PC-3 (cell line): ENCODE measurements around the gene ARSK. TPM values are rescaled to one million over a fixed set of nuclear protein-coding genes. Genes with fewer than 3 reads are reported as not detected.

Experiments
- ATAC-seq: fragments of 200-7000 bp; cut with Tn5 transposase; 2 replicates; pipeline ENCODE4 v1.9.1; 2020; ENCODE audit warnings: mild to moderate bottlenecking, moderate library complexity
- BruUV-seq: library from RNA; stranded (reverse); fragments of 400-500 nt; replicated peaks from 2 replicates; lab custom pipeline; 2021; lab: Mats Ljungman, UMichigan
- CTCF ChIA-PET: fragments of 300-600 bp; sonication (Branson Sonifier 250); formaldehyde crosslinking; loops from one replicate; lab custom pipeline; 2022; ENCODE audit warnings: antibody characterized with exemption; lab: Charles Lee
- POLR2A ChIA-PET: fragments of 300-600 bp; sonication (Branson Sonifier 250); formaldehyde crosslinking; loops from one replicate; lab custom pipeline; 2022; ENCODE audit warnings: antibody characterized with exemption; ENCODE audit not compliant: unreplicated experiment; lab: Charles Lee
- DNase-seq: peaks from one replicate; pipeline ENCODE4 v3.0.0-alpha.2; 2015
- H2AFZ ChIP-seq: fragments of 300-600 bp; sonication (generic); 2 replicates; pipeline ENCODE4 v1.6.0; 2016; ENCODE audit warnings: antibody characterized with exemption, low read length
- H3F3A ChIP-seq: fragments of 300-600 bp; sonication (generic); one replicate; pipeline ENCODE4 v1.6.0; 2017; ENCODE audit warnings: antibody characterized with exemption, low read length, control low read depth, mild to moderate bottlenecking; ENCODE audit not compliant: unreplicated experiment
- H3K27ac ChIP-seq: fragments of 300-600 bp; sonication (generic); 2 replicates; pipeline ENCODE4 v1.5.1; 2016; ENCODE audit warnings: mild to moderate bottlenecking, low read length
- H3K27me3 ChIP-seq: fragments of 300-600 bp; sonication (generic); 2 replicates; pipeline ENCODE4 v1.6.1; 2016; ENCODE audit warnings: low read length, mixed read lengths
- H3K36me3 ChIP-seq: fragments of 300-600 bp; sonication (generic); 2 replicates; pipeline ENCODE4 v1.6.1; 2016; ENCODE audit warnings: low read depth, mixed run types, low read length, mixed read lengths
- H3K4me1 ChIP-seq: fragments of 300-600 bp; sonication (generic); 2 replicates; pipeline ENCODE4 v1.5.1; 2016; ENCODE audit warnings: low read length; ENCODE audit not compliant: insufficient read depth
- H3K4me2 ChIP-seq: fragments of 300-600 bp; sonication (generic); 2 replicates; pipeline ENCODE4 v1.6.0; 2016; ENCODE audit warnings: low read length
- H3K4me3 ChIP-seq: fragments of 300-600 bp; sonication (generic); 2 replicates; pipeline ENCODE4 v1.5.1; 2016; ENCODE audit warnings: mild to moderate bottlenecking, low read length, mixed read lengths
- H3K79me2 ChIP-seq: fragments of 300-600 bp; sonication (generic); 2 replicates; pipeline ENCODE4 v1.6.1; 2017; ENCODE audit warnings: low read length, mixed read lengths
- H3K9ac ChIP-seq: fragments of 300-600 bp; sonication (generic); 2 replicates; pipeline ENCODE4 v1.6.0; 2016; ENCODE audit warnings: mild to moderate bottlenecking, low read length
- H3K9me2 ChIP-seq: fragments of 300-600 bp; sonication (generic); replicated peaks from 2 replicates; pipeline ENCODE4 v1.6.1; 2016; ENCODE audit warnings: mixed run types, low read length, mixed read lengths
- H3K9me3 ChIP-seq: fragments of 300-600 bp; sonication (generic); 2 replicates; pipeline ENCODE4 v1.6.1; 2016; ENCODE audit warnings: low read length, mixed read lengths
- H4K20me1 ChIP-seq: fragments of 300-600 bp; sonication (generic); 2 replicates; pipeline ENCODE4 v1.6.1; 2016; ENCODE audit warnings: low read length, mixed read lengths
- CTCF ChIP-seq: fragments of 300-600 bp; sonication (generic); conservative IDR thresholded peaks from 2 replicates; pipeline ENCODE4 v1.5.1; 2017; ENCODE audit warnings: antibody characterized with exemption, low read depth, mild to moderate bottlenecking, low read length
- EZH2 ChIP-seq: fragments of 300-600 bp; sonication (generic); IDR thresholded peaks from one replicate; pipeline ENCODE4 v1.6.1; 2017; ENCODE audit warnings: antibody characterized with exemption, mild to moderate bottlenecking, low read length; ENCODE audit not compliant: unreplicated experiment
- EZH2phosphoT487 ChIP-seq: fragments of 300-600 bp; sonication (generic); IDR thresholded peaks from 2 replicates; pipeline ENCODE4 v1.6.1; 2018; ENCODE audit warnings: mild to moderate bottlenecking, antibody characterized with exemption, low read length, borderline replicate concordance
- intact Hi-C: fragments of 100-400 bp; cut with micrococcal nuclease; formaldehyde crosslinking; loops from 2 replicates; pipeline ENCODE4 v1.9.0; 2023
- total RNA-seq: library from RNA; depleted of rRNA; stranded (reverse); fragments of >200 nt; gene quantifications from 2 replicates; pipeline ENCODE4 v1.2.3, GENCODE V29; 2014

Gene ARSK
- total RNA-seq, 1 experiment from 2014 or later = 10.5 TPM

- H3K4me3 ChIP-seq = no peak overlapping the region
- no peaks in the 10 kb centered on the region for H3K79me2 ChIP-seq
- no peaks in the 10 kb centered on the region for H3K9me3 ChIP-seq
- no peak overlapping the region for H3K4me2 ChIP-seq
- H3K9ac ChIP-seq = no peak overlapping the region
- H3K27ac ChIP-seq = no peak overlapping the region
- no TSS peak for BruUV-seq
- H2AFZ ChIP-seq = no peak overlapping the region
- DNase-seq (no peak), ATAC-seq (no peak)
- TF ChIP-seq EZH2phosphoT487 (no peak), CTCF (no peak), EZH2 (no peak)
- H3K4me1 ChIP-seq = peaks cover 16% of the 10 kb centered on the region
- ChIA-PET POLR2A (no interaction called here), CTCF (no interaction called here)
- H3K9me2 ChIP-seq = no peaks in the 10 kb centered on the region
- H4K20me1 ChIP-seq = no peaks in the 10 kb centered on the region
- no peaks in the 10 kb centered on the region for H3F3A ChIP-seq
- no peaks in the 10 kb centered on the region for H3K36me3 ChIP-seq
- intact Hi-C loops = no loop called here
- no peaks in the 10 kb centered on the region for H3K27me3 ChIP-seq
These were observed 79.2 kb downstream of the ARSK start for GRCh38 chr5:95634081-95634480.

GRCh38 chr5:95638632-95639031 is 83.7 kb downstream of the ARSK start:
- DNase-seq (no peak), ATAC-seq (no peak)
- TF ChIP-seq CTCF = no peak
- no peak for TF ChIP-seq EZH2phosphoT487
- TF ChIP-seq EZH2 = no peak
- H3K4me1 ChIP-seq = no peaks in the 10 kb centered on the region
- no peaks in the 10 kb centered on the region for H4K20me1 ChIP-seq
- no peak overlapping the region for H2AFZ ChIP-seq
- no peak overlapping the region for H3K27ac ChIP-seq
- no peaks in the 10 kb centered on the region for H3F3A ChIP-seq
- intact Hi-C loops = no loop called here
- no peaks in the 10 kb centered on the region for H3K9me3 ChIP-seq
- POLR2A ChIA-PET = no interaction called here
- no peaks in the 10 kb centered on the region for H3K27me3 ChIP-seq
- no peak overlapping the region for H3K4me2 ChIP-seq
- CTCF ChIA-PET = no interaction called here
- no peaks in the 10 kb centered on the region for H3K9me2 ChIP-seq
- H3K9ac ChIP-seq = no peak overlapping the region
- no peak overlapping the region for H3K4me3 ChIP-seq
- no peaks in the 10 kb centered on the region for H3K36me3 ChIP-seq
- no TSS peak for BruUV-seq
- H3K79me2 ChIP-seq = no peaks in the 10 kb centered on the region

- no peaks in the 10 kb centered on the region for H3K36me3 ChIP-seq
- TF ChIP-seq EZH2 (no peak), EZH2phosphoT487 (no peak), CTCF (no peak)
- no peaks in the 10 kb centered on the region for H3K9me3 ChIP-seq
- no peak overlapping the region for H3K4me3 ChIP-seq
- POLR2A ChIA-PET = no interaction called here
- no peak overlapping the region for H2AFZ ChIP-seq
- BruUV-seq = no TSS peak
- H3K9ac ChIP-seq = no peak overlapping the region
- no peaks in the 10 kb centered on the region for H3K9me2 ChIP-seq
- DNase-seq (no peak), ATAC-seq (no peak)
- H3K79me2 ChIP-seq = no peaks in the 10 kb centered on the region
- H3K4me2 ChIP-seq = no peak overlapping the region
- CTCF ChIA-PET = no interaction called here
- no peaks in the 10 kb centered on the region; the same call in 1 of the 2 replicates for H3K4me1 ChIP-seq
- intact Hi-C loops = no loop called here
- H4K20me1 ChIP-seq = no peaks in the 10 kb centered on the region
- H3F3A ChIP-seq = no peaks in the 10 kb centered on the region
- no peaks in the 10 kb centered on the region for H3K27me3 ChIP-seq
- no peak overlapping the region for H3K27ac ChIP-seq
These were observed 86.9 kb downstream of the ARSK start for GRCh38 chr5:95641741-95642220.
